ENCODE results near the gene FBXL19. TPM values are rescaled to one million over a fixed set of nuclear protein-coding genes. Genes with fewer than 3 reads are reported as not detected.
A peak's percentile ranks its signal among the peaks of the same experiment; 100 is the strongest.

The FBXL19 gene
- total and polyA plus RNA-seq, 9 of the 15 experiments (the other 6 are each of a cell fraction or from before 2014, with no cell fraction given) = 0.13 to 48.0 (median 13.5) TPM; not detected in 1

DNA sequence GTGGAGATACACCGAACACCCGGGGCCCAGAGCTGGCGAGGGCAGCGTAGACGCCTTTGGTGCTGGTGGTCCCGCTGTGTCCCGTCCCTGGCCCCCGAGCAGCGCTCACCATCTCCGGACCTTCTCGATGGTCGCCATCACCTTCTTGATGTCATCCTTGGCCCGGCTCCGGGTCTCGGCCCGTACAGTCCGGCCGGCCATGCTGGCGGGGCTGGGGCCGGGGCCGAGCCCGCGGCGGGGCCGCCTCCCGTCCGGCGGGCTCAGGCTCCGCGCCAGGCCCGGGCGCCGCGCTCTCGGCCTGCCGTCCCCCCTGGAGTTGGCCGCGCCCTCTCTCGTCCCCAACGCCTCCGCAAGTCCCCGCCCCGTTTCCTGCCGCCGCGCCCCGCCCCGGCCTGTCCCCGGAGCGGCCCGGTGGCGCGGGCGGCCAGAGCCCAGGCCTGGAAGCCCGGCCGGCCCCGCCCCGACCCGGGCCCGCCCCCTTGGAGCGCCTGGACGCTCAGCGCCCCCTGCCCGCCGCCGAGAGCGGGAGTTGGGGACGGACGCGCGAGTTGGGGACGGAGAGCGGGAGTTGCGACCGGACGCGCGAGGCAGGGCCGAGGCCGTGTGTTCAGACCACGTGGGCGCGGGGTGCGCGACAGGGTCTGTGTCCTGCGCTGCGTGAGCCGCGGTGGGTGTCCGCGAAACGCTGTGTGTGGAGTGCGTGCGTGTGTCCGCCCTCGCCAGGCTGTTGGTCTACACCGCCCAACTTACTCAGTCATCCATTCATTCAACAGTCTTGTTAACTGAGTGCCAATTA, 29.4 kb upstream of the FBXL19 start, which contains the start of gene BCL7C (continued):
- TF ChIP-seq BRD9 (IDR thresholded peaks at IDR 0.05; ENCODE audit: low read depth, partially characterized antibody) = no peak
- no peak for TF ChIP-seq ZKSCAN1 (IDR thresholded peaks at IDR 0.05; ENCODE audit: low read depth, low read length)
- TF ChIP-seq SREBF1 (IDR thresholded peaks at IDR 0.05; ENCODE audit: borderline replicate concordance, low read depth, low read length) = no peak
- TF ChIP-seq NFRKB (IDR thresholded peaks at IDR 0.05; ENCODE audit: low read depth) = peak; percentile 70; the same call in 1 of the 2 replicates
- TF ChIP-seq, protein P1, sequence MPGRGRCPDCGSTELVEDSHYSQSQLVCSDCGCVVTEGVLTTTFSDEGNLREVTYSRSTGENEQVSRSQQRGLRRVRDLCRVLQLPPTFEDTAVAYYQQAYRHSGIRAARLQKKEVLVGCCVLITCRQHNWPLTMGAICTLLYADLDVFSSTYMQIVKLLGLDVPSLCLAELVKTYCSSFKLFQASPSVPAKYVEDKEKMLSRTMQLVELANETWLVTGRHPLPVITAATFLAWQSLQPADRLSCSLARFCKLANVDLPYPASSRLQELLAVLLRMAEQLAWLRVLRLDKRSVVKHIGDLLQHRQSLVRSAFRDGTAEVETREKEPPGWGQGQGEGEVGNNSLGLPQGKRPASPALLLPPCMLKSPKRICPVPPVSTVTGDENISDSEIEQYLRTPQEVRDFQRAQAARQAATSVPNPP (IDR thresholded peaks at IDR 0.05; ENCODE audit: borderline replicate concordance, insufficient read depth, insufficient read length) = no peak
- no peak for TF ChIP-seq ZNF436 (CRISPR knock-in tag; IDR thresholded peaks at IDR 0.05)
- peak; percentile 67 for TF ChIP-seq ZNF263 (CRISPR knock-in tag; IDR thresholded peaks at IDR 0.05; ENCODE audit: borderline replicate concordance)
- TF ChIP-seq FOXP1 (CRISPR knock-in tag; IDR thresholded peaks at IDR 0.05) = peak; percentile 99
- TF ChIP-seq, protein P2, sequence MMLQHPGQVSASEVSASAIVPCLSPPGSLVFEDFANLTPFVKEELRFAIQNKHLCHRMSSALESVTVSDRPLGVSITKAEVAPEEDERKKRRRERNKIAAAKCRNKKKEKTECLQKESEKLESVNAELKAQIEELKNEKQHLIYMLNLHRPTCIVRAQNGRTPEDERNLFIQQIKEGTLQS (IDR thresholded peaks at IDR 0.05) = no peak
- TF ChIP-seq, protein P2 (CRISPR knock-in tag; conservative IDR thresholded peaks at IDR 0.05) = peak; percentile 68
- TF ChIP-seq, protein P3, sequence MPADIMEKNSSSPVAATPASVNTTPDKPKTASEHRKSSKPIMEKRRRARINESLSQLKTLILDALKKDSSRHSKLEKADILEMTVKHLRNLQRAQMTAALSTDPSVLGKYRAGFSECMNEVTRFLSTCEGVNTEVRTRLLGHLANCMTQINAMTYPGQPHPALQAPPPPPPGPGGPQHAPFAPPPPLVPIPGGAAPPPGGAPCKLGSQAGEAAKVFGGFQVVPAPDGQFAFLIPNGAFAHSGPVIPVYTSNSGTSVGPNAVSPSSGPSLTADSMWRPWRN (IDR thresholded peaks at IDR 0.05; ENCODE audit: low read depth) = no peak
- peak; percentile 16 for TF ChIP-seq TAF1 (IDR thresholded peaks at IDR 0.05; ENCODE audit: control insufficient read depth, extremely low read depth, insufficient read depth, low read length, severe bottlenecking)
- no peak for TF ChIP-seq LEF1 (IDR thresholded peaks at IDR 0.05)
- TF ChIP-seq KDM2B (CRISPR knock-in tag; IDR thresholded peaks at IDR 0.05) = peak; percentile 69; the same call in 1 of the 2 replicates
- TF ChIP-seq, protein P4, sequence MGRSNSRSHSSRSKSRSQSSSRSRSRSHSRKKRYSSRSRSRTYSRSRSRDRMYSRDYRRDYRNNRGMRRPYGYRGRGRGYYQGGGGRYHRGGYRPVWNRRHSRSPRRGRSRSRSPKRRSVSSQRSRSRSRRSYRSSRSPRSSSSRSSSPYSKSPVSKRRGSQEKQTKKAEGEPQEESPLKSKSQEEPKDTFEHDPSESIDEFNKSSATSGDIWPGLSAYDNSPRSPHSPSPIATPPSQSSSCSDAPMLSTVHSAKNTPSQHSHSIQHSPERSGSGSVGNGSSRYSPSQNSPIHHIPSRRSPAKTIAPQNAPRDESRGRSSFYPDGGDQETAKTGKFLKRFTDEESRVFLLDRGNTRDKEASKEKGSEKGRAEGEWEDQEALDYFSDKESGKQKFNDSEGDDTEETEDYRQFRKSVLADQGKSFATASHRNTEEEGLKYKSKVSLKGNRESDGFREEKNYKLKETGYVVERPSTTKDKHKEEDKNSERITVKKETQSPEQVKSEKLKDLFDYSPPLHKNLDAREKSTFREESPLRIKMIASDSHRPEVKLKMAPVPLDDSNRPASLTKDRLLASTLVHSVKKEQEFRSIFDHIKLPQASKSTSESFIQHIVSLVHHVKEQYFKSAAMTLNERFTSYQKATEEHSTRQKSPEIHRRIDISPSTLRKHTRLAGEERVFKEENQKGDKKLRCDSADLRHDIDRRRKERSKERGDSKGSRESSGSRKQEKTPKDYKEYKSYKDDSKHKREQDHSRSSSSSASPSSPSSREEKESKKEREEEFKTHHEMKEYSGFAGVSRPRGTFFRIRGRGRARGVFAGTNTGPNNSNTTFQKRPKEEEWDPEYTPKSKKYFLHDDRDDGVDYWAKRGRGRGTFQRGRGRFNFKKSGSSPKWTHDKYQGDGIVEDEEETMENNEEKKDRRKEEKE (IDR thresholded peaks at IDR 0.05; ENCODE audit: borderline replicate concordance in 1 of 2, control insufficient read depth in 1 of 2, low read depth in 2 of 2, low read length in 1 of 2) = no peak
- no peak for TF ChIP-seq ZFP36 (IDR thresholded peaks at IDR 0.05; ENCODE audit: low read depth, low read length, partially characterized antibody)
- TF ChIP-seq NEUROD1 (IDR thresholded peaks at IDR 0.05; ENCODE audit: borderline replicate concordance, low read depth, low read length, partially characterized antibody) = peak; percentile 21
- no peak for TF ChIP-seq ZNF239 (CRISPR knock-in tag; IDR thresholded peaks at IDR 0.05)
- TF ChIP-seq, protein P5, sequence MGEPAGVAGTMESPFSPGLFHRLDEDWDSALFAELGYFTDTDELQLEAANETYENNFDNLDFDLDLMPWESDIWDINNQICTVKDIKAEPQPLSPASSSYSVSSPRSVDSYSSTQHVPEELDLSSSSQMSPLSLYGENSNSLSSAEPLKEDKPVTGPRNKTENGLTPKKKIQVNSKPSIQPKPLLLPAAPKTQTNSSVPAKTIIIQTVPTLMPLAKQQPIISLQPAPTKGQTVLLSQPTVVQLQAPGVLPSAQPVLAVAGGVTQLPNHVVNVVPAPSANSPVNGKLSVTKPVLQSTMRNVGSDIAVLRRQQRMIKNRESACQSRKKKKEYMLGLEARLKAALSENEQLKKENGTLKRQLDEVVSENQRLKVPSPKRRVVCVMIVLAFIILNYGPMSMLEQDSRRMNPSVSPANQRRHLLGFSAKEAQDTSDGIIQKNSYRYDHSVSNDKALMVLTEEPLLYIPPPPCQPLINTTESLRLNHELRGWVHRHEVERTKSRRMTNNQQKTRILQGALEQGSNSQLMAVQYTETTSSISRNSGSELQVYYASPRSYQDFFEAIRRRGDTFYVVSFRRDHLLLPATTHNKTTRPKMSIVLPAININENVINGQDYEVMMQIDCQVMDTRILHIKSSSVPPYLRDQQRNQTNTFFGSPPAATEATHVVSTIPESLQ (CRISPR knock-in tag; IDR thresholded peaks at IDR 0.05) = peak; percentile 98; the same call in 1 of the 2 replicates

Data from K562 (cell line).